HEK293 (cell line): ENCODE results near the gene PIK3R2.

Experiments
- CTCF ChIA-PET: fragments of 350-600 bp; formaldehyde crosslinking; extraction: SDS; loops from one replicate; lab custom pipeline; 2021; ENCODE audit warnings: antibody characterized with exemption; lab: Yijun Ruan, JAX
- POLR2A ChIA-PET: fragments of 300-600 bp; formaldehyde crosslinking; extraction: SDS; loops from one replicate; lab custom pipeline; 2020; ENCODE audit warnings: antibody characterized with exemption, inconsistent platforms; lab: Yijun Ruan, JAX
- H3K27ac ChIP-seq: fragments of 200-500 bp; sonication (Bioruptor generic); 2 replicates; pipeline ENCODE4 v1.5.1; 2014; ENCODE audit warnings: low read depth, low read length, control low read depth, inconsistent platforms; ENCODE audit errors: extremely low read depth
- H3K36me3 ChIP-seq, 2 experiments: fragments of 200-500 bp in 1 of 2; sonication (Bioruptor generic) in 1 of 2; 1 replicate in 1 of 2; 2 replicates in 1 of 2; pipeline ENCODE4 v1.5.1; 2014 to 2017; ENCODE audit warnings: inconsistent platforms in 2 of 2, low read length in 2 of 2; ENCODE audit not compliant: control insufficient read depth in 2 of 2, insufficient read depth in 1 of 2
- H3K4me1 ChIP-seq: fragments of 200-500 bp; sonication (Bioruptor generic); 2 replicates; pipeline ENCODE4 v1.5.1; 2014; ENCODE audit warnings: mild to moderate bottlenecking, low read length, inconsistent platforms; ENCODE audit not compliant: control insufficient read depth, insufficient read depth
- H3K4me3 ChIP-seq: 2 replicates; pipeline ENCODE4 v1.5.1; 2011; ENCODE audit warnings: low read depth, mild to moderate bottlenecking, control low read depth, low read length, moderate library complexity
- H3K9me3 ChIP-seq: fragments of 200-500 bp; sonication (Bioruptor generic); 2 replicates; pipeline ENCODE4 v1.5.1; 2014; ENCODE audit warnings: low read depth, low read length, inconsistent platforms; ENCODE audit not compliant: control insufficient read depth, insufficient read depth
- GLIS2 ChIP-seq: fragments of 450-650 bp; formaldehyde crosslinking; IDR thresholded peaks from 2 replicates; pipeline ENCODE4 v1.5.1; 2016; ENCODE audit warnings: missing biosample characterization, missing genetic modification characterization
- KLF9 ChIP-seq: fragments of 450-650 bp; formaldehyde crosslinking; IDR thresholded peaks from 2 replicates; pipeline ENCODE4 v1.5.1; 2016; ENCODE audit warnings: missing biosample characterization, missing genetic modification characterization, low read depth
- MZF1 ChIP-seq: fragments of 450-650 bp; formaldehyde crosslinking; IDR thresholded peaks from 2 replicates; pipeline ENCODE4 v1.5.1; 2017; ENCODE audit warnings: missing biosample characterization, missing genetic modification characterization, borderline replicate concordance
- SP3 ChIP-seq: fragments of 450-650 bp; formaldehyde crosslinking; IDR thresholded peaks from 2 replicates; pipeline ENCODE4 v1.5.1; 2016; ENCODE audit warnings: missing biosample characterization, missing genetic modification characterization
- SP7 ChIP-seq: fragments of 450-650 bp; formaldehyde crosslinking; IDR thresholded peaks from 2 replicates; pipeline ENCODE4 v1.5.1; 2016; ENCODE audit warnings: missing biosample characterization, missing genetic modification characterization
- ZBTB21 ChIP-seq: fragments of 450-650 bp; formaldehyde crosslinking; IDR thresholded peaks from 2 replicates; pipeline ENCODE4 v1.5.1; 2017; ENCODE audit warnings: missing biosample characterization, missing genetic modification characterization
- ZFHX2 ChIP-seq: fragments of 450-650 bp; formaldehyde crosslinking; conservative IDR thresholded peaks from 2 replicates; pipeline ENCODE4 v1.5.1; 2016; ENCODE audit warnings: missing biosample characterization, missing genetic modification characterization
- ZFP69B ChIP-seq: fragments of 450-650 bp; formaldehyde crosslinking; IDR thresholded peaks from 2 replicates; pipeline ENCODE4 v1.5.1; 2016; ENCODE audit warnings: missing biosample characterization, missing genetic modification characterization
- ZNF239 ChIP-seq: fragments of 450-650 bp; formaldehyde crosslinking; IDR thresholded peaks from 2 replicates; pipeline ENCODE4 v1.5.1; 2016; ENCODE audit warnings: missing biosample characterization, missing genetic modification characterization
- ZNF350 ChIP-seq: fragments of 450-650 bp; formaldehyde crosslinking; IDR thresholded peaks from 2 replicates; pipeline ENCODE4 v1.5.0; 2017; ENCODE audit warnings: missing biosample characterization, mild to moderate bottlenecking, missing genetic modification characterization
- ZNF366 ChIP-seq: fragments of 450-650 bp; formaldehyde crosslinking; conservative IDR thresholded peaks from 2 replicates; pipeline ENCODE4 v1.5.1; 2016; ENCODE audit warnings: missing biosample characterization, missing genetic modification characterization
- ZNF391 ChIP-seq: fragments of 450-650 bp; formaldehyde crosslinking; IDR thresholded peaks from 2 replicates; pipeline ENCODE4 v1.5.1; 2016; ENCODE audit warnings: low read depth, missing biosample characterization, missing genetic modification characterization, borderline replicate concordance
- ZNF600 ChIP-seq: fragments of 450-650 bp; formaldehyde crosslinking; IDR thresholded peaks from 2 replicates; pipeline ENCODE4 v1.5.1; 2016; ENCODE audit warnings: missing biosample characterization, missing genetic modification characterization
- ZNF624 ChIP-seq: fragments of 450-650 bp; formaldehyde crosslinking; IDR thresholded peaks from 2 replicates; pipeline ENCODE4 v1.5.1; 2017; ENCODE audit warnings: missing biosample characterization, missing genetic modification characterization
- ZNF626 ChIP-seq: fragments of 450-650 bp; sonication (Bioruptor Pico); formaldehyde crosslinking; IDR thresholded peaks from 2 replicates; pipeline ENCODE4 v1.5.1; 2018; ENCODE audit warnings: missing biosample characterization, missing genetic modification characterization, inconsistent platforms
- ZNF629 ChIP-seq: fragments of 450-650 bp; formaldehyde crosslinking; IDR thresholded peaks from 2 replicates; pipeline ENCODE4 v1.5.1; 2017; ENCODE audit warnings: missing biosample characterization, missing genetic modification characterization
- ZNF658 ChIP-seq: fragments of 450-650 bp; formaldehyde crosslinking; IDR thresholded peaks from 2 replicates; pipeline ENCODE4; 2016; ENCODE audit warnings: missing biosample characterization, missing genetic modification characterization
- ZNF768 ChIP-seq: fragments of 450-650 bp; formaldehyde crosslinking; IDR thresholded peaks from 2 replicates; pipeline ENCODE4 v1.5.1; 2018; ENCODE audit warnings: missing biosample characterization, mild to moderate bottlenecking, missing genetic modification characterization
- ZNF791 ChIP-seq: fragments of 450-650 bp; formaldehyde crosslinking; IDR thresholded peaks from 2 replicates; pipeline ENCODE4 v1.5.1; 2016; ENCODE audit warnings: missing biosample characterization, missing genetic modification characterization
- ZSCAN30 ChIP-seq: fragments of 450-650 bp; IDR thresholded peaks from 2 replicates; pipeline ENCODE4 v1.5.1; 2018; ENCODE audit warnings: missing biosample characterization, mild to moderate bottlenecking, missing genetic modification characterization, moderate library complexity
- TF ChIP-seq, protein P1 (sequence below): fragments of 450-650 bp; formaldehyde crosslinking; IDR thresholded peaks from 2 replicates; pipeline ENCODE4 v1.5.1; 2016; ENCODE audit warnings: missing biosample characterization, missing genetic modification characterization
- TF ChIP-seq, protein P2 (sequence below): fragments of 450-650 bp; formaldehyde crosslinking; IDR thresholded peaks from 2 replicates; pipeline ENCODE4 v1.5.1; 2017; ENCODE audit warnings: missing biosample characterization, missing genetic modification characterization
- TF ChIP-seq, protein P3 (sequence below): fragments of 450-650 bp; formaldehyde crosslinking; IDR thresholded peaks from 2 replicates; pipeline ENCODE4 v1.5.1; 2016; ENCODE audit warnings: missing biosample characterization, missing genetic modification characterization
- TF ChIP-seq, protein P4 (sequence below): fragments of 450-650 bp; IDR thresholded peaks from 2 replicates; pipeline ENCODE4 v1.5.1; 2018; ENCODE audit warnings: missing biosample characterization, missing genetic modification characterization
- TF ChIP-seq, protein P5 (sequence below): fragments of 450-650 bp; formaldehyde crosslinking; optimal IDR thresholded peaks from 2 replicates; pipeline ENCODE3; 2016; ENCODE audit warnings: missing biosample characterization, mild to moderate bottlenecking, missing genetic modification characterization
- TF ChIP-seq, protein P6 (sequence below): fragments of 450-650 bp; formaldehyde crosslinking; IDR thresholded peaks from 2 replicates; pipeline ENCODE4 v1.5.1; 2016; ENCODE audit warnings: missing biosample characterization, missing genetic modification characterization
- TF ChIP-seq, protein P7 (sequence below): fragments of 450-650 bp; formaldehyde crosslinking; IDR thresholded peaks from 2 replicates; pipeline ENCODE4 v1.5.1; 2016; ENCODE audit warnings: missing biosample characterization, missing genetic modification characterization

PIK3R2 gene

DNA sequence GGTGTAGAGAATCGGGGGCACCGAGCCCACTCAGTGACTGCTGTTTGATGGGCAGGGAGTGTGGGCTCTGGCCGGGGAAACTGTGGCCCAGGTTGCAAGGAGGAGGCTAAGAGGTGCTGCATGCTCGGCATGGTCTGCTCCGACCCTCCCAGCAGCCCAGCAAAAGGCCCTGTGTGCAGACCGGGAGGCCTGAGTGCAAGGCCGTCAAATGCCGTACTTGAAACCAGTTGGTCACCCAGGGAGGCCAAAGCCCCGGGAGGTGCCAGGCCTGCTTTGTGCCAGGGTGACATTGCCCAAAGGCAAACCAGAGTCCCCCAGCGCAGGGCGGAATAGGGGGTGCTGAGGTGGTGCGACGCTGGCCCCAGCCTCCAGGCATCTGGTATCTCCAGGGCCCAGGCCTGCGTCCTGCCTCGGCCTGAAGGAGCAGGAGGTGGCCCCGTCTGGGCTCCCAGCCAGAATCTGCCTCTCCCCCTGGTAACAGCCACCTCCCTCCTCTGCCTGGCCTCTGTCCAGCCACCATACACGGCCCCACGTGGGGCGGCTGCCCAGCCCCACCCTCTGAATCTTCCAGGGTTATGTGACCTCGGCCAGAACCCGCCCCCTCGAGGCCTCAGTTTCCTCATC lies 4.0 kb downstream of the PIK3R2 start:
- ChIA-PET POLR2A (interaction anchor here (0.6 to 1.0 kb wide), 3 partner anchors 58 to 125 kb away, joined by 3 to 5 read pairs (median 4); partner anchors contain the start of gene JUND), CTCF (interaction anchor here (2.5 kb wide), 1 partner anchor 11 kb away, joined by 8 read pairs; no protein-coding TSS in a partner anchor)
- H3K4me1 ChIP-seq = peaks cover 12% of the 10 kb centered on the region
- H3K27ac ChIP-seq = peak overlapping the region; percentile 85
- H3K4me3 ChIP-seq = no peak overlapping the region
- H3K9me3 ChIP-seq = no peaks in the 10 kb centered on the region
- peaks cover 0 to 30% of the 10 kb centered on the region in 2 experiments; a peak in 2 of 3 replicates for H3K36me3 ChIP-seq
- TF ChIP-seq ZNF658 (tag by site-specific recombination) (no peak), SP3 (tag by site-specific recombination) (peak; percentile 57), ZNF791 (tag by site-specific recombination) (no peak), ZBTB21 (tag by site-specific recombination) (no peak), ZNF350 (no peak), ZNF600 (tag by site-specific recombination) (peak; percentile 99), ZSCAN30 (tag by site-specific recombination) (peak; percentile 95), MZF1 (tag by site-specific recombination) (no peak), ZNF768 (tag by site-specific recombination) (no peak), ZNF366 (tag by site-specific recombination) (0 out of 2 replicates have a peak, but pooled peaks have one; percentile 19), KLF9 (tag by site-specific recombination) (peak; percentile 84), ZNF239 (tag by site-specific recombination) (no peak), ZFHX2 (tag by site-specific recombination) (no peak), ZNF624 (tag by site-specific recombination) (no peak), SP7 (tag by site-specific recombination) (peak; percentile 57; the same call in 1 of the 2 replicates), ZNF629 (peak; percentile 16), ZFP69B (tag by site-specific recombination) (peak; percentile 73; the same call in 1 of the 2 replicates), ZNF391 (tag by site-specific recombination) (no peak), GLIS2 (tag by site-specific recombination) (peak; percentile 88), ZNF626 (tag by site-specific recombination) (no peak)
- TF ChIP-seq, protein P1, sequence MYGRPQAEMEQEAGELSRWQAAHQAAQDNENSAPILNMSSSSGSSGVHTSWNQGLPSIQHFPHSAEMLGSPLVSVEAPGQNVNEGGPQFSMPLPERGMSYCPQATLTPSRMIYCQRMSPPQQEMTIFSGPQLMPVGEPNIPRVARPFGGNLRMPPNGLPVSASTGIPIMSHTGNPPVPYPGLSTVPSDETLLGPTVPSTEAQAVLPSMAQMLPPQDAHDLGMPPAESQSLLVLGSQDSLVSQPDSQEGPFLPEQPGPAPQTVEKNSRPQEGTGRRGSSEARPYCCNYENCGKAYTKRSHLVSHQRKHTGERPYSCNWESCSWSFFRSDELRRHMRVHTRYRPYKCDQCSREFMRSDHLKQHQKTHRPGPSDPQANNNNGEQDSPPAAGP (tag by site-specific recombination) = 0 out of 2 replicates have a peak, but pooled peaks have one; percentile 59
- TF ChIP-seq, protein P2, sequence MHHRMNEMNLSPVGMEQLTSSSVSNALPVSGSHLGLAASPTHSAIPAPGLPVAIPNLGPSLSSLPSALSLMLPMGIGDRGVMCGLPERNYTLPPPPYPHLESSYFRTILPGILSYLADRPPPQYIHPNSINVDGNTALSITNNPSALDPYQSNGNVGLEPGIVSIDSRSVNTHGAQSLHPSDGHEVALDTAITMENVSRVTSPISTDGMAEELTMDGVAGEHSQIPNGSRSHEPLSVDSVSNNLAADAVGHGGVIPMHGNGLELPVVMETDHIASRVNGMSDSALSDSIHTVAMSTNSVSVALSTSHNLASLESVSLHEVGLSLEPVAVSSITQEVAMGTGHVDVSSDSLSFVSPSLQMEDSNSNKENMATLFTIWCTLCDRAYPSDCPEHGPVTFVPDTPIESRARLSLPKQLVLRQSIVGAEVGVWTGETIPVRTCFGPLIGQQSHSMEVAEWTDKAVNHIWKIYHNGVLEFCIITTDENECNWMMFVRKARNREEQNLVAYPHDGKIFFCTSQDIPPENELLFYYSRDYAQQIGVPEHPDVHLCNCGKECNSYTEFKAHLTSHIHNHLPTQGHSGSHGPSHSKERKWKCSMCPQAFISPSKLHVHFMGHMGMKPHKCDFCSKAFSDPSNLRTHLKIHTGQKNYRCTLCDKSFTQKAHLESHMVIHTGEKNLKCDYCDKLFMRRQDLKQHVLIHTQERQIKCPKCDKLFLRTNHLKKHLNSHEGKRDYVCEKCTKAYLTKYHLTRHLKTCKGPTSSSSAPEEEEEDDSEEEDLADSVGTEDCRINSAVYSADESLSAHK (tag by site-specific recombination) = 0 out of 2 replicates have a peak, but pooled peaks have one; percentile 33
- TF ChIP-seq, protein P3, sequence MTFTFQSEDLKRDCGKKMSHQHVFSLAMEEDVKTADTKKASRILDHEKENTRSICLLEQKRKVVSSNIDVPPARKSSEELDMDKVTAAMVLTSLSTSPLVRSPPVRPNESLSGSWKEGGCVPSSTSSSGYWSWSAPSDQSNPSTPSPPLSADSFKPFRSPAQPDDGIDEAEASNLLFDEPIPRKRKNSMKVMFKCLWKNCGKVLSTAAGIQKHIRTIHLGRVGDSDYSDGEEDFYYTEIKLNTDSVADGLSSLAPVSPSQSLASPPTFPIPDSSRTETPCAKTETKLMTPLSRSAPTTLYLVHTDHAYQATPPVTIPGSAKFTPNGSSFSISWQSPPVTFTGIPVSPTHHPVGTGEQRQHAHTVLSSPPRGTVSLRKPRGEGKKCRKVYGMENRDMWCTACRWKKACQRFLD (tag by site-specific recombination) = no peak
- TF ChIP-seq, protein P4, sequence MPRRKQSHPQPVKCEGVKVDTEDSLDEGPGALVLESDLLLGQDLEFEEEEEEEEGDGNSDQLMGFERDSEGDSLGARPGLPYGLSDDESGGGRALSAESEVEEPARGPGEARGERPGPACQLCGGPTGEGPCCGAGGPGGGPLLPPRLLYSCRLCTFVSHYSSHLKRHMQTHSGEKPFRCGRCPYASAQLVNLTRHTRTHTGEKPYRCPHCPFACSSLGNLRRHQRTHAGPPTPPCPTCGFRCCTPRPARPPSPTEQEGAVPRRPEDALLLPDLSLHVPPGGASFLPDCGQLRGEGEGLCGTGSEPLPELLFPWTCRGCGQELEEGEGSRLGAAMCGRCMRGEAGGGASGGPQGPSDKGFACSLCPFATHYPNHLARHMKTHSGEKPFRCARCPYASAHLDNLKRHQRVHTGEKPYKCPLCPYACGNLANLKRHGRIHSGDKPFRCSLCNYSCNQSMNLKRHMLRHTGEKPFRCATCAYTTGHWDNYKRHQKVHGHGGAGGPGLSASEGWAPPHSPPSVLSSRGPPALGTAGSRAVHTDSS (tag by site-specific recombination) = no peak
- TF ChIP-seq, protein P5, sequence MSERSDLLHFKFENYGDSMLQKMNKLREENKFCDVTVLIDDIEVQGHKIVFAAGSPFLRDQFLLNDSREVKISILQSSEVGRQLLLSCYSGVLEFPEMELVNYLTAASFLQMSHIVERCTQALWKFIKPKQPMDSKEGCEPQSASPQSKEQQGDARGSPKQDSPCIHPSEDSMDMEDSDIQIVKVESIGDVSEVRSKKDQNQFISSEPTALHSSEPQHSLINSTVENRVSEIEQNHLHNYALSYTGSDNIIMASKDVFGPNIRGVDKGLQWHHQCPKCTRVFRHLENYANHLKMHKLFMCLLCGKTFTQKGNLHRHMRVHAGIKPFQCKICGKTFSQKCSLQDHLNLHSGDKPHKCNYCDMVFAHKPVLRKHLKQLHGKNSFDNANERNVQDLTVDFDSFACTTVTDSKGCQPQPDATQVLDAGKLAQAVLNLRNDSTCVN (tag by site-specific recombination) = peak; percentile 26
- TF ChIP-seq, protein P6, sequence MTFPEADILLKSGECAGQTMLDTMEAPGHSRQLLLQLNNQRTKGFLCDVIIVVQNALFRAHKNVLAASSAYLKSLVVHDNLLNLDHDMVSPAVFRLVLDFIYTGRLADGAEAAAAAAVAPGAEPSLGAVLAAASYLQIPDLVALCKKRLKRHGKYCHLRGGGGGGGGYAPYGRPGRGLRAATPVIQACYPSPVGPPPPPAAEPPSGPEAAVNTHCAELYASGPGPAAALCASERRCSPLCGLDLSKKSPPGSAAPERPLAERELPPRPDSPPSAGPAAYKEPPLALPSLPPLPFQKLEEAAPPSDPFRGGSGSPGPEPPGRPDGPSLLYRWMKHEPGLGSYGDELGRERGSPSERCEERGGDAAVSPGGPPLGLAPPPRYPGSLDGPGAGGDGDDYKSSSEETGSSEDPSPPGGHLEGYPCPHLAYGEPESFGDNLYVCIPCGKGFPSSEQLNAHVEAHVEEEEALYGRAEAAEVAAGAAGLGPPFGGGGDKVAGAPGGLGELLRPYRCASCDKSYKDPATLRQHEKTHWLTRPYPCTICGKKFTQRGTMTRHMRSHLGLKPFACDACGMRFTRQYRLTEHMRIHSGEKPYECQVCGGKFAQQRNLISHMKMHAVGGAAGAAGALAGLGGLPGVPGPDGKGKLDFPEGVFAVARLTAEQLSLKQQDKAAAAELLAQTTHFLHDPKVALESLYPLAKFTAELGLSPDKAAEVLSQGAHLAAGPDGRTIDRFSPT = peak; percentile 82
- TF ChIP-seq, protein P7, sequence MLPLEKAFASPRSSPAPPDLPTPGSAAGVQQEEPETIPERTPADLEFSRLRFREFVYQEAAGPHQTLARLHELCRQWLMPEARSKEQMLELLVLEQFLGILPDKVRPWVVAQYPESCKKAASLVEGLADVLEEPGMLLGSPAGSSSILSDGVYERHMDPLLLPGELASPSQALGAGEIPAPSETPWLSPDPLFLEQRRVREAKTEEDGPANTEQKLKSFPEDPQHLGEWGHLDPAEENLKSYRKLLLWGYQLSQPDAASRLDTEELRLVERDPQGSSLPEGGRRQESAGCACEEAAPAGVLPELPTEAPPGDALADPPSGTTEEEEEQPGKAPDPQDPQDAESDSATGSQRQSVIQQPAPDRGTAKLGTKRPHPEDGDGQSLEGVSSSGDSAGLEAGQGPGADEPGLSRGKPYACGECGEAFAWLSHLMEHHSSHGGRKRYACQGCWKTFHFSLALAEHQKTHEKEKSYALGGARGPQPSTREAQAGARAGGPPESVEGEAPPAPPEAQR (tag by site-specific recombination) = no peak
